IMR-90 (cell line): ENCODE data around the gene BEGAIN. TPM values are rescaled to one million over a fixed set of nuclear protein-coding genes. Genes with fewer than 3 reads are reported as not detected.
A peak's percentile ranks its signal among the peaks of the same experiment; 100 is the strongest.

Experiments used
- ATAC-seq: fragments of 200-7000 bp; cut with Tn5 transposase; 2 replicates; pipeline ENCODE4 v1.9.1; 2020; ENCODE audit warnings: low read depth, mild to moderate bottlenecking, moderate library complexity
- BruUV-seq: library from RNA; stranded (reverse); fragments of 400-500 nt; replicated peaks from 2 replicates; lab custom pipeline; 2021; lab: Mats Ljungman, UMichigan
- CTCF ChIA-PET: fragments of 300-600 bp; formaldehyde crosslinking; extraction: SDS; loops from one replicate; lab custom pipeline; 2021; ENCODE audit warnings: antibody characterized with exemption; lab: Yijun Ruan, JAX
- POLR2A ChIA-PET: fragments of 300-600 bp; sonication (Branson Sonifier 250); formaldehyde crosslinking; loops from one replicate; lab custom pipeline; 2022; ENCODE audit warnings: antibody characterized with exemption; ENCODE audit not compliant: unreplicated experiment; lab: Charles Lee
- DNase-seq: peaks from one replicate; pipeline ENCODE4 v3.0.0; 2013
- H2AFZ ChIP-seq: replicated peaks from 2 replicates; pipeline ENCODE3; 2013; ENCODE audit warnings: low read length, mild to moderate bottlenecking; ENCODE audit not compliant: poor library complexity
- H2AK5ac ChIP-seq: 2 replicates; pipeline ENCODE4 v1.6.1; 2013; ENCODE audit warnings: low read depth, low read length, inconsistent platforms
- H2AK9ac ChIP-seq: replicated peaks from 2 replicates; pipeline ENCODE3; 2013; ENCODE audit warnings: mild to moderate bottlenecking, low read depth, low read length, moderate library complexity; ENCODE audit not compliant: poor library complexity
- H2BK120ac ChIP-seq: 2 replicates; pipeline ENCODE4 v1.6.1; 2013; ENCODE audit warnings: low read depth, low read length, inconsistent platforms
- H2BK15ac ChIP-seq: 3 replicates; pipeline ENCODE4 v1.6.1; 2013; ENCODE audit warnings: low read depth, low read length, inconsistent platforms
- H2BK20ac ChIP-seq: 2 replicates; pipeline ENCODE4 v1.6.1; 2013; ENCODE audit warnings: low read depth, mild to moderate bottlenecking, inconsistent platforms, low read length, moderate library complexity
- H2BK5ac ChIP-seq: 2 replicates; pipeline ENCODE4 v1.6.1; 2013; ENCODE audit warnings: mild to moderate bottlenecking, low read depth, low read length, inconsistent platforms; ENCODE audit not compliant: poor library complexity, severe bottlenecking
- H3K14ac ChIP-seq: replicated peaks from 2 replicates; pipeline ENCODE4 v1.6.1; 2013; ENCODE audit warnings: low read depth, low read length, inconsistent platforms
- H3K18ac ChIP-seq: 2 replicates; pipeline ENCODE4 v1.6.1; 2013; ENCODE audit warnings: low read depth, low read length, control low read depth
- H3K23ac ChIP-seq: 2 replicates; pipeline ENCODE4 v1.6.1; 2013; ENCODE audit warnings: low read depth, low read length, inconsistent platforms
- H3K27ac ChIP-seq: 2 replicates; pipeline ENCODE4 v1.5.1; 2013; ENCODE audit warnings: mild to moderate bottlenecking, control low read depth, low read length; ENCODE audit not compliant: insufficient read depth
- H3K27me3 ChIP-seq: 2 replicates; pipeline ENCODE4 v1.6.1; 2013; ENCODE audit warnings: low read length; ENCODE audit not compliant: control insufficient read depth, insufficient read depth
- H3K36me3 ChIP-seq: 2 replicates; pipeline ENCODE4 v1.6.1; 2013; ENCODE audit warnings: low read length, mixed read lengths; ENCODE audit not compliant: control insufficient read depth, insufficient read depth
- H3K4ac ChIP-seq: 2 replicates; pipeline ENCODE4 v1.6.1; 2013; ENCODE audit warnings: low read depth, low read length, inconsistent platforms
- H3K4me1 ChIP-seq: 2 replicates; pipeline ENCODE4 v1.6.1; 2013; ENCODE audit warnings: low read length, mixed read lengths; ENCODE audit not compliant: control insufficient read depth, insufficient read depth
- H3K4me2 ChIP-seq: 2 replicates; pipeline ENCODE4 v1.6.1; 2013; ENCODE audit warnings: low read depth, mild to moderate bottlenecking, control low read depth, low read length, moderate library complexity
- H3K4me3 ChIP-seq: 2 replicates; pipeline ENCODE4 v1.5.1; 2013; ENCODE audit warnings: low read depth, mild to moderate bottlenecking, control low read depth, low read length, moderate library complexity; ENCODE audit not compliant: insufficient read depth
- H3K56ac ChIP-seq: 2 replicates; pipeline ENCODE4 v1.6.1; 2013; ENCODE audit warnings: low read length, inconsistent platforms; ENCODE audit not compliant: insufficient read depth; ENCODE audit errors: extremely low read depth
- H3K79me1 ChIP-seq, 2 experiments: 2 replicates each; pipeline ENCODE4 v1.6.1; 2013; ENCODE audit warnings: low read length in 2 of 2, inconsistent platforms in 1 of 2, low read depth in 1 of 2
- H3K9ac ChIP-seq: 2 replicates; pipeline ENCODE4 v1.6.1; 2013; ENCODE audit warnings: low read depth, low read length, control low read depth
- H3K9me1 ChIP-seq: 2 replicates; pipeline ENCODE4 v1.6.1; 2013; ENCODE audit warnings: low read length, inconsistent platforms; ENCODE audit not compliant: insufficient read depth
- H3K9me3 ChIP-seq: 2 replicates; pipeline ENCODE4 v1.6.1; 2013; ENCODE audit warnings: low read length; ENCODE audit not compliant: control insufficient read depth, insufficient read depth
- H4K20me1 ChIP-seq: 2 replicates; pipeline ENCODE4 v1.6.1; 2013; ENCODE audit warnings: low read length, inconsistent platforms; ENCODE audit not compliant: insufficient read depth
- H4K5ac ChIP-seq: 2 replicates; pipeline ENCODE4 v1.6.1; 2013; ENCODE audit warnings: mild to moderate bottlenecking, low read depth, low read length, control low read depth
- H4K8ac ChIP-seq, 2 experiments: 2 replicates each; pipeline ENCODE4 v1.6.1; 2013; ENCODE audit warnings: low read depth in 2 of 2, low read length in 2 of 2, control low read depth in 1 of 2, inconsistent platforms in 1 of 2
- H4K91ac ChIP-seq: 2 replicates; pipeline ENCODE4 v1.6.1; 2013; ENCODE audit warnings: low read depth, low read length, inconsistent platforms; ENCODE audit not compliant: insufficient read depth
- BHLHE40 ChIP-seq: fragments of 150-350 bp; IDR thresholded peaks from 2 replicates; pipeline ENCODE4 v1.6.1; 2016; ENCODE audit warnings: mild to moderate bottlenecking, low read depth, low read length
- CEBPB ChIP-seq: IDR thresholded peaks from 2 replicates; pipeline ENCODE4 v1.6.1; 2012; ENCODE audit warnings: low read depth, low read length, improper control_type of control experiment
- MAZ ChIP-seq: IDR thresholded peaks from 2 replicates; pipeline ENCODE4 v1.6.1; 2012; ENCODE audit warnings: low read depth, mild to moderate bottlenecking, low read length, improper control_type of control experiment, moderate library complexity, borderline replicate concordance
- RAD21 ChIP-seq: IDR thresholded peaks from 2 replicates; pipeline ENCODE4 v1.6.1; 2012; ENCODE audit warnings: low read length, improper control_type of control experiment
- WGBS, 2 experiments: methylation state at CpG; one replicate each; pipeline versions ENCODE4 v1.1.5 to v1.1.7; 2013; ENCODE audit warnings: missing lambda C conversion rate in 2 of 2; ENCODE audit not compliant: insufficient read length in 1 of 2; ENCODE audit errors: extremely low coverage in 2 of 2; 5-methylcytosine and 5-hydroxymethylcytosine counted together
- dilution Hi-C: fragments of 300-500 bp; cut with HindIII; formaldehyde crosslinking; loops from one replicate; pipeline ENCODE4 v1.14.3; 2018; ENCODE audit warnings: low sequenced_read_pairs; ENCODE audit not compliant: unreplicated experiment
- in situ Hi-C: fragments of 300-500 bp; cut with MboI; formaldehyde crosslinking; loops from 3 replicates; pipeline ENCODE4 v1.14.3; 2019; ENCODE audit warnings: low sequenced_read_pairs, inconsistent platforms, mixed read lengths
- intact Hi-C: fragments of 100-400 bp; cut with micrococcal nuclease; formaldehyde crosslinking; loops from 2 replicates; pipeline ENCODE4 v1.10.0; 2022
- polyA plus RNA-seq, 3 experiments: library from polyadenylated mRNA; depleted of rRNA; stranded (reverse); fragments of >200 nt; gene quantifications; 2 replicates each; pipeline ENCODE4 v1.2.3, GENCODE V29; 2012; ENCODE audit warnings: low replicate concordance in 1 of 3
- total RNA-seq: library from RNA; depleted of rRNA; stranded (reverse); fragments of >200 nt; gene quantifications from 2 replicates; pipeline ENCODE4 v1.2.3, GENCODE V29; 2012

Gene BEGAIN
- total and polyA plus RNA-seq, 2 of the 4 experiments (the other 2 are of a cell fraction), result 0.18 to 0.99 TPM

DNA sequence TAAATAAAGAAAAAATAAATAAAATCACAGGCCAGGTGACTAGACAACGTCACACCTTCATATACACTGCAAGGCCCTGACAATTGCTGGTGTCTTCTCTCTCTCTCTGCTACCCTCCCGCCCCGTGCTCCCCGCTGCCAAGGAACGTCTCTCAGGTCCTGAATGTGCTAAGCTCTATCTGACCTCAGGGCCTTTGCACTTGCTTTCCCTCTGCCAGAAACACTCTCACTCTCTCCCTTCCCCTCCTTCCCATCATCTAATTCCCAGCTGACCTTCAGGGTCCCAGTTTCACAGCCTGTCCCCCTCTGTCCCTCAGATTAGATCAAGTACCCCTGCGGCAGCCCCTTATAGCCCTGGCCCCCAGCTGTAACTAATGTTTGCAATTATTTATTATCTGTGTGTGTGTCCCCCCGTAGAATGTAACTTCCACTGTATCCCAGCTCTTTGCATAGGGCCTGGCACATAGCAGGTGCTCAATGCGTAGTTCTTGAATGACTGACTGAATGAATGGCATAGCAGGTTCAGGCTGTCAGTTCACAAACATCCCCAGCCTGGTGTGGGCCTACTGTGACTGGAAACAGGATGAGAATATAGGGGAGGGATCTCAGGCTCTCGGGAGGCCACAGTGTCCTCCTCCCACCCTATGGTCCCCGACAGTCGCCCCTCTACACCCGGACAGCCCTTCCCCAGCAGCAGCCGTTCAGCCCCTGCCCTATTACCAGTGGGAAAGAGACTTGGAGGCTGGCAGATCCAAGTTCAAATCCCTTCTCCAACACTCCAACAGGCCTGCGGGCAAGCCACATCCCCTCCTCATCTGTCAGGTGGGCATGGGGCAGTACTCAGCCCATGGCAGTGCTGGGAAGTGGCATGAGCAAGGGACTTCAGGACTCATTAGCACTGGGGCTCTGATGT, 6.6 kb downstream of the BEGAIN start (continued):
- no peak for TF ChIP-seq RAD21
- TF ChIP-seq BHLHE40, result no peak

DNA sequence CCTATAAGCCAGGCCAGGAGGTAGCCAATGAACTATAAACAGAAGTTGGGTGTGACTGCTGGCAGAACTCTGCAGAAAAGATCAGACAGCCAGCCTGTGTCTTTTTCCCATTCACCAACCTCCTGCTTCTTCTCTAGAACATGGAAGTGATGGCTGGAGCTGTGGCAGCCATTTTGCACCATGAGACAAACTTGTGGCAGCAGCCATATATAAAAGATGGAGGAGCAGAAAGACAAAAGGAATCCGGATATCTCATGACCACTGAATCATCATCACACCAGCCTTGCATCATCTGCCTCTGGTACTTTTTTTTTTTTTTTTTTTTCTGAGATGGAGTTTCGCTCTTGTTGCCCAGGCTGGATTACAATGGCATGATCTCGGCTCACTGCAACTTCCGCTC, 8.7 kb downstream of the BEGAIN start:
- 90% methylated on average over 2 of the region's 4 CpGs; no CpG with 5 or more reads in 1 of the 2 experiments for WGBS, 2 experiments
- intact Hi-C loops, result no loop called here
- in situ Hi-C loops, result no loop called here
- Histone ChIP-seq H3K4me3 (no peak overlapping the region), H3K27ac (no peak overlapping the region), H4K91ac (no peak overlapping the region), H2AK9ac (no peak overlapping the region), H3K9me3 (peaks cover 2% of the 10 kb centered on the region; the same call in 1 of the 2 replicates), H3K36me3 (no peaks in the 10 kb centered on the region), H3K4me2 (no peak overlapping the region), H2BK5ac (no peak overlapping the region), H4K5ac (no peak overlapping the region), H4K20me1 (no peaks in the 10 kb centered on the region), H2BK120ac (no peak overlapping the region), H3K9me1 (no peaks in the 10 kb centered on the region), H3K4me1 (no peaks in the 10 kb centered on the region), H3K14ac (no peak overlapping the region), H3K56ac (no peak overlapping the region), H3K27me3 (peaks cover 25% of the 10 kb centered on the region; the same call in 1 of the 2 replicates), H2AFZ (no peak overlapping the region), H2BK20ac (no peak overlapping the region), H3K79me1 (no peaks in the 10 kb centered on the region), H3K4ac (no peak overlapping the region), H3K9ac (no peak overlapping the region), H2AK5ac (no peak overlapping the region), H3K18ac (no peak overlapping the region), H2BK15ac (no peak overlapping the region), H3K23ac (no peak overlapping the region), H4K8ac (no peak overlapping the region)
- ATAC-seq (no peak), DNase-seq (peak; percentile 22)
- CTCF ChIA-PET, result no interaction called here
- TF ChIP-seq MAZ (no peak), CEBPB (0 out of 2 replicates have a peak, but pooled peaks have one; percentile 32)
- dilution Hi-C loops, result no loop called here
- no TSS peak for BruUV-seq
- POLR2A ChIA-PET, result no interaction called here
